Ectodermal cell (in vitro differentiated cells): Measurements from ENCODE around the gene TNS3.
"Not testable (repeated sequence)": the region's sequence is repeated elsewhere in the genome, so short reads cannot be mapped to it uniquely, and the experiment has no call there.

ENCODE experiments used
- H3K27ac ChIP-seq: 2 replicates; pipeline ENCODE4 v1.7.0; 2013; ENCODE audit warnings: mild to moderate bottlenecking, low read depth, low read length; ENCODE audit not compliant: insufficient read depth, poor library complexity, severe bottlenecking
- H3K27me3 ChIP-seq: 2 replicates; pipeline ENCODE4 v1.7.0; 2013; ENCODE audit warnings: mild to moderate bottlenecking, low read length; ENCODE audit not compliant: insufficient read depth, control insufficient read depth, poor library complexity, severe bottlenecking
- H3K36me3 ChIP-seq: one replicate; pipeline ENCODE4 v1.7.0; 2013; ENCODE audit warnings: low read length; ENCODE audit not compliant: control insufficient read depth, insufficient read depth
- H3K4me1 ChIP-seq: one replicate; pipeline ENCODE4 v1.7.0; 2013; ENCODE audit warnings: low read length; ENCODE audit not compliant: control insufficient read depth, insufficient read depth
- H3K4me3 ChIP-seq: 2 replicates; pipeline ENCODE4 v1.7.0; 2013; ENCODE audit warnings: low read depth, low read length, control low read depth; ENCODE audit not compliant: insufficient read depth
- H3K9me3 ChIP-seq: 2 replicates; pipeline ENCODE4 v1.7.0; 2013; ENCODE audit warnings: mild to moderate bottlenecking, low read length, moderate library complexity; ENCODE audit not compliant: control insufficient read depth
- WGBS, 2 experiments: methylation state at CpG; one replicate each; pipeline ENCODE4 v1.1.7; 2013; ENCODE audit warnings: missing lambda C conversion rate in 2 of 2; 5-methylcytosine and 5-hydroxymethylcytosine counted together

The TNS3 gene

DNA sequence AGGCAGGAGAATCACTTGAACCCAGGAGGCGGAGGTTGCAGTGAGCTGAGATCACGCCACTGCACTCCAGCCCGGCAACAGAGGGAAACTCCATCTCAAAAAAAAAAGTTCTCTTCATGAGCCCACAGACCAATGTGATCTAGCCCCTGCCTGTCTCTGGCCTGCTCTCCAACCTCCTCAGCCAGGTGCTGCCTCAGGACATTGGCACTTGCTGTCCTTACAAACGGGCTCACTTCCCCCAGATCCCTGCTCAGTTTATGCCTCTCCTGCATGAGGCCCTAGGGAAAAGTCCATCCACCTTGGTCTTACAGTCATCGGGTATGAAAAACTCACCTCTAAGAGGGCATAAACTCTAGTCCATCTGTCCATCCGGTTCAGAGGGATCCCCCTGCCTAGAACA is 32.5 kb downstream of the TNS3 start:
- no peaks in the 10 kb centered on the region for H3K9me3 ChIP-seq
- no peak overlapping the region for H3K4me3 ChIP-seq
- no peaks in the 10 kb centered on the region for H3K27me3 ChIP-seq
- 95% methylated on average over 6 of the region's 6 CpGs for WGBS, 2 experiments
- no peak overlapping the region for H3K27ac ChIP-seq
- no peaks in the 10 kb centered on the region for H3K36me3 ChIP-seq
- no peaks in the 10 kb centered on the region for H3K4me1 ChIP-seq

DNA sequence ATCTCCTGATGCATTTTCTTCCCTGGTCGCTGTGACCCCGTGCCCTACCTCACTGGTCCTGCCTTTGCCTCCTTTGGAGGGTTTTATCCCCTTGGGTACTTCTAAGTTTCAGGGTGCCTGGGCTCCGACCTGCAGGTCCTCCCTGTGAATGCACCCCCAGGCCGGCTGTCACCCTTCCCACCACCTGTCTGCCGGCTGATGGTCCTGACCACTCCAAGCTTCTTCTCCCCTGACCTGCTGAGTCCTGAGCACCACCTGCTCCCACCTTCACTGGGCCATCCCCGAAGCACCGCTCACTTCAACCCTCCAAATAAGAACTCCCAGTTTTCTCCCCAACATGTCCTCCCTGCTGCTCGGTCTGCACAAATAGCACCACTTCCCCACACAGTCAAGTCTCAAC is 33.4 kb downstream of the TNS3 start:
- no peaks in the 10 kb centered on the region for H3K4me1 ChIP-seq
- no peak overlapping the region for H3K4me3 ChIP-seq
- WGBS, 2 experiments: 95 to 99% methylated on average over 8 of the region's 8 CpGs
- H3K27me3 ChIP-seq: no peaks in the 10 kb centered on the region
- H3K27ac ChIP-seq: no peak overlapping the region
- H3K9me3 ChIP-seq: no peaks in the 10 kb centered on the region
- H3K36me3 ChIP-seq: no peaks in the 10 kb centered on the region

GRCh38 chr7:47546733-47547494 is 35.0 kb downstream of the TNS3 start:
- no peaks in the 10 kb centered on the region for H3K9me3 ChIP-seq
- H3K4me1 ChIP-seq: no peaks in the 10 kb centered on the region
- WGBS, 2 experiments: 92 to 95% methylated on average over 19 of the region's 19 CpGs
- H3K27ac ChIP-seq: no peak overlapping the region
- no peaks in the 10 kb centered on the region for H3K27me3 ChIP-seq
- H3K4me3 ChIP-seq: no peak overlapping the region
- no peaks in the 10 kb centered on the region for H3K36me3 ChIP-seq

- Histone ChIP-seq H3K9me3 (no peaks in the 10 kb centered on the region), H3K4me1 (no peaks in the 10 kb centered on the region), H3K27me3 (no peaks in the 10 kb centered on the region), H3K4me3 (no peak overlapping the region), H3K36me3 (no peaks in the 10 kb centered on the region), H3K27ac (no peak overlapping the region)
- WGBS, 2 experiments: 92% methylated on average over 13 to 14 of the region's 14 CpGs
Measured at GRCh38 chr7:47546171-47546570, 35.7 kb downstream of the TNS3 start.

DNA sequence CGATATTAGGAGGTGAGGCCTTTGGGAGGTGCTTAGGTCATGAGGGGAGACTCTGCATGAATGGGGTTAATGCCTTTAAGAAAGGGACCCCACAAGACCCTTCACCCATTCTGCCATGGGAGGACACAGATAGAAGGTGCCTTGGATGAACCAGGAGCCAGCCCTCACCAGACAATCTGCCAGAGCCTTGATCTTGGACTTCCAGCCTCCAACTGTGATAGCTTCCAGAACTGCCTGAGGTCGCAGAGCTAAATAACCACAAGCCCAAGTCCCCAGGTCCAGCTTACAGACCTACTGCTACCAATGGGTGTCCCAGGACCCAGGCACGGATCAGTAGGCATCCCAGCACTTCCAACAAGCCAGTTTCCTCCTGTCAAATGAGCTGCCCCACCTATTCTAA is 37.5 kb downstream of the TNS3 start:
- Histone ChIP-seq H3K4me3 (no peak overlapping the region), H3K36me3 (no peaks in the 10 kb centered on the region), H3K27ac (no peak overlapping the region), H3K27me3 (no peaks in the 10 kb centered on the region), H3K9me3 (no peaks in the 10 kb centered on the region), H3K4me1 (peaks cover 8% of the 10 kb centered on the region)
- 91% methylated on average over 3 of the region's 3 CpGs for WGBS, 2 experiments

DNA sequence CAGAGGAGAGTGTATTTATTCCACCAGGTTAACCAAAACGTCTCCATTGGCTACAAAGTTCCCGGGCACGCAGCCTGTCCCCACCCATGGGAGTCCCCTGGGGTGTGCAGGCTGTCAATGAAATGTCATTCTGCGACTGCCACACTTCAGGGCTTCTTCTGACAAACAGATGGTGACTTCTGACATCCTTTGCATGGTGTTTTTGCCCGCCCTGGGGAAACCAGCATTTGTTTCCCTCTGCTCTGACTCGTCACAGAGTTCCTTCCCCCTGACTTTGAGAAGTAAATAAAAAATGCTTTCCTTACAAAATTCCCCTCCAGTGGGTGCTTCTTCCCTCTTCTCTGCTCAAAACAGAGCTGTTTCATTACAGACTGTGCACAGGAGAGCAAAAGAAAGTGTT is 38.2 kb downstream of the TNS3 start:
- no peaks in the 10 kb centered on the region for H3K27me3 ChIP-seq
- H3K4me1 ChIP-seq: peaks cover 15% of the 10 kb centered on the region
- H3K4me3 ChIP-seq: no peak overlapping the region
- no peak overlapping the region for H3K27ac ChIP-seq
- H3K9me3 ChIP-seq: no peaks in the 10 kb centered on the region
- H3K36me3 ChIP-seq: no peaks in the 10 kb centered on the region
- WGBS, 2 experiments: 87 to 89% methylated on average over 6 of the region's 6 CpGs

DNA sequence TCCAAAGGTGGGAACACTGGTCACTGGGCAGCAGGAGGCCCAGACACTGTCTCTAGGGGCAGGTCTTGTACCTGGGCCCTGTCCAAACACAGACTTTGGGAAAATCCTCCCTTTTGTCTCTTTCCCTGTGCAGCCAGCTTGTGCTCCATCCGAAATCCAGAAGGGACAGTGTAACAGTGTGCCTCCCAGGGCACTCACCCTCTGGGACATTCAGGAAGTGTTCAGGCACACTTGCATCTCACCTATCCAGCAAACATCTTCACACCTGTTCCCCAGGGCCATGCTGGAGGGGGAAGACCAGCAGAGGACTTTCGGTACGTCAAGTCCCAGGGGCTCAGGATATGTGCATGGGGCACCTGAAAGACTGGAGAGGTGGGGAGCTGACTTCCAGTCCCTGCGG is 38.9 kb downstream of the TNS3 start:
- Histone ChIP-seq H3K4me1 (peaks cover 20% of the 10 kb centered on the region), H3K36me3 (no peaks in the 10 kb centered on the region), H3K4me3 (no peak overlapping the region), H3K27ac (no peak overlapping the region), H3K9me3 (no peaks in the 10 kb centered on the region), H3K27me3 (no peaks in the 10 kb centered on the region)
- WGBS, 2 experiments: 94 to 95% methylated on average over 4 of the region's 4 CpGs

GRCh38 chr7:47542051-47542450 is 39.9 kb downstream of the TNS3 start:
- no peak overlapping the region for H3K4me3 ChIP-seq
- no peaks in the 10 kb centered on the region for H3K9me3 ChIP-seq
- no peak overlapping the region for H3K27ac ChIP-seq
- no peaks in the 10 kb centered on the region for H3K36me3 ChIP-seq
- no peaks in the 10 kb centered on the region for H3K27me3 ChIP-seq
- H3K4me1 ChIP-seq: peaks cover 26% of the 10 kb centered on the region
- WGBS, 2 experiments: 95% methylated on average over 3 of the region's 3 CpGs

GRCh38 chr7:47541485-47541884 is 40.4 kb downstream of the TNS3 start:
- H3K27ac ChIP-seq, H3K4me3 ChIP-seq, H3K36me3 ChIP-seq, H3K27me3 ChIP-seq, H3K9me3 ChIP-seq: not testable (repeated sequence)
- WGBS, 2 experiments: 86 to 91% methylated on average over 9 of the region's 9 CpGs
- peaks cover 26% of the 10 kb centered on the region for H3K4me1 ChIP-seq

DNA sequence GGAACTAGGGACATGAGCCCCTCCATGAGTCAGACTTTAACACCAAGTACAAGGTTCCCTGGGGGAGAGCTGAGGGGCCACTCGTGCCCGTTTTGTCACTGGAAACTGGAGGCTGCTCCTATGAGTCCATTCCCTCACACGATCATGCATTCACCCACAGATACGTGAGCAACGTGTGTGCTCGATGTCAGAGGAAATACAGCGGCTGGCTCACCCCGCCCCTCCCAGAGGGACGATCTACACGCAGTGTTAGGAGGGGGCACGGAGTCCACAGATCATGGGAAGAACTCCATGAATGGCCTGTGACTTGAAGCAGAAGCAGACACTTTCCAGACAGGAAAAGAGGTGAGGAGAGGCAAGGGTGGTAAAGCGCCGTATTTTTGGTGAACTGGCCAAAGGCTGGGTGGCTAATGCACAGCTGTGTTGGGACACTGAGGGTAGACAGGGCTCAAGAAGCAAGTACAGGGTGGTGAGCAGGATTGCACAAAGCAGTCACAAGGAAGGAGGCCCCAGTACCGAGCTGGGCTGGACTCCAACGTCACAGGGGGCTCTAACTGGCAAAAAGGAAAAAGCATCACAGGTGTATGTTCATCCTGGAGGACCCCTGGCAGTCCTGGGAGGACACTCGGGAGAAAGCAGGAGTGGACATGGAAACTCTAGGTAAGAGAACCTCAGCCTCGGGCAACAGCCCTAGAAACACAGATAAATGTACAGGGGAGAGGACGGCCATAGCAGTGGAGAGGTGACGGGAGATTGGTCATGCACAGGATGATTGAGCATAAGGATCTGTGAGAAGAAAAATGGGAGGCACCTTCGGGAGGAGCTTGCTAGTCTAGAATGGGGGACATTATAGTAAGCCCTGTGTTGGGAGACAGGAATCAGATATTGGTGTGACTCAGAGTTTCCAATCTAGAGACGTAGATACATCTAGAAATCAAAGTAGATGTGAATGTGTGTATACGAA is 41.2 kb downstream of the TNS3 start:
- peaks cover 6% of the 10 kb centered on the region for H3K27me3 ChIP-seq
- peaks cover 31% of the 10 kb centered on the region for H3K4me1 ChIP-seq
- no peaks in the 10 kb centered on the region for H3K36me3 ChIP-seq
- H3K9me3 ChIP-seq: no peaks in the 10 kb centered on the region
- 94% methylated on average over 20 to 21 of the region's 22 CpGs for WGBS, 2 experiments
- H3K4me3 ChIP-seq: no peak overlapping the region
- H3K27ac ChIP-seq: no peak overlapping the region
